GM12878 (cell line): ENCODE results near the gene MMP10. TPM values are rescaled to one million over a fixed set of nuclear protein-coding genes. Genes with fewer than 3 reads are reported as not detected.

Source experiments
- ATAC-seq: fragments of 200-7000 bp; cut with Tn5 transposase; 3 replicates; pipeline ENCODE4 v1.9.1; 2020; ENCODE audit warnings: mild to moderate bottlenecking, moderate library complexity
- BruUV-seq: library from RNA; stranded (reverse); fragments of 400-500 nt; replicated peaks from 2 replicates; lab custom pipeline; 2021; lab: Mats Ljungman, UMichigan
- CTCF ChIA-PET: fragments of 300-600 bp; sonication (Branson Sonifier 250); formaldehyde crosslinking; extraction: SDS; loops from one replicate; lab custom pipeline; 2021; ENCODE audit warnings: inconsistent platforms; lab: Yijun Ruan, JAX
- POLR2A ChIA-PET: fragments of 350-600 bp; formaldehyde crosslinking; extraction: SDS; loops from one replicate; lab custom pipeline; 2021; ENCODE audit warnings: inconsistent platforms; lab: Charles Lee
- RAD21 ChIA-PET: fragments of 300-600 bp; sonication (Branson Sonifier 250); formaldehyde crosslinking; loops from one replicate; lab custom pipeline; 2023; ENCODE audit warnings: antibody characterized with exemption; ENCODE audit not compliant: unreplicated experiment; lab: Charles Lee
- SMC1A ChIA-PET: fragments of 300-600 bp; sonication (Branson Sonifier 250); formaldehyde crosslinking; loops from one replicate; lab custom pipeline; 2023; ENCODE audit not compliant: unreplicated experiment, uncharacterized antibody; lab: Charles Lee
- DNase-seq: peaks from one replicate; pipeline ENCODE4 v3.0.0-alpha.2; 2011; ENCODE audit warnings: low read depth, low spot score
- FAIRE-seq: peaks from 3 replicates; lab custom pipeline; 2011; peaks lifted over from hg19 to GRCh38; lab: Jason Lieb, UNC
- H2AFZ ChIP-seq: 2 replicates; pipeline ENCODE4 v1.6.0; 2011; ENCODE audit warnings: low read depth, low read length, control low read depth; ENCODE audit not compliant: control insufficient read depth
- H3K27ac ChIP-seq: 2 replicates; pipeline ENCODE4 v1.5.1; 2011; ENCODE audit warnings: control low read depth; ENCODE audit not compliant: control insufficient read depth, insufficient read depth
- H3K27me3 ChIP-seq, 2 experiments: replicated peaks in 1 of 2; 2 replicates each; pipeline versions ENCODE4 v1.6.0 to v1.6.1; 2011; ENCODE audit warnings: low read length in 1 of 2; ENCODE audit not compliant: control insufficient read depth in 2 of 2, insufficient read depth in 2 of 2
- H3K36me3 ChIP-seq, 2 experiments: 2 replicates each; pipeline ENCODE4 v1.5.1; 2011; ENCODE audit warnings: low read length in 1 of 2; ENCODE audit not compliant: control insufficient read depth in 2 of 2, insufficient read depth in 2 of 2
- H3K4me1 ChIP-seq: 2 replicates; pipeline ENCODE4 v1.6.1; 2011; ENCODE audit warnings: mild to moderate bottlenecking, low read length, moderate library complexity, mixed read lengths; ENCODE audit not compliant: control insufficient read depth, insufficient read depth
- H3K4me2 ChIP-seq: 2 replicates; pipeline ENCODE4 v1.6.0; 2011; ENCODE audit warnings: control low read depth; ENCODE audit not compliant: control insufficient read depth, insufficient read depth
- H3K4me3 ChIP-seq: fragments of 200-600 bp; sonication (generic); 2 replicates; pipeline ENCODE4 v1.5.1; 2016
- H3K79me2 ChIP-seq: 2 replicates; pipeline ENCODE4 v1.6.0; 2011; ENCODE audit warnings: low read length; ENCODE audit not compliant: control insufficient read depth, insufficient read depth
- H3K9ac ChIP-seq: 2 replicates; pipeline ENCODE4 v1.8.0; 2011; ENCODE audit warnings: low read length, control low read depth, mixed read lengths; ENCODE audit not compliant: control insufficient read depth, insufficient read depth
- H3K9me3 ChIP-seq: replicated peaks from 3 replicates; pipeline ENCODE4 v1.5.1; 2011; ENCODE audit warnings: mild to moderate bottlenecking, low read length; ENCODE audit not compliant: control insufficient read depth, insufficient read depth
- H4K20me1 ChIP-seq: 2 replicates; pipeline ENCODE4 v1.6.0; 2011; ENCODE audit not compliant: control insufficient read depth, insufficient read depth
- NR2F1 ChIP-seq: fragments of 450-650 bp; conservative IDR thresholded peaks from 2 replicates; pipeline ENCODE4 v1.6.1; 2017; ENCODE audit warnings: mild to moderate bottlenecking
- SMAD5 ChIP-seq: IDR thresholded peaks from 2 replicates; pipeline ENCODE4 v1.6.1; 2016; ENCODE audit warnings: antibody characterized with exemption, low read depth
- STAT1 ChIP-seq: fragments of 450-650 bp; conservative IDR thresholded peaks from 2 replicates; pipeline ENCODE4 v1.6.1; 2014; ENCODE audit warnings: antibody characterized with exemption, mild to moderate bottlenecking
- TCF3 ChIP-seq: IDR thresholded peaks from 2 replicates; pipeline ENCODE4 v1.6.1; 2012; ENCODE audit warnings: low read depth, mild to moderate bottlenecking, low read length, borderline replicate concordance; ENCODE audit not compliant: insufficient read depth
- YBX1 ChIP-seq: fragments of 450-650 bp; IDR thresholded peaks from 2 replicates; pipeline ENCODE4 v1.6.1; 2016; ENCODE audit warnings: antibody characterized with exemption
- YY1 ChIP-seq: IDR thresholded peaks from 2 replicates; pipeline ENCODE4 v1.6.1; 2011; ENCODE audit warnings: low read depth, mild to moderate bottlenecking, low read length
- ZSCAN29 ChIP-seq: fragments of 450-650 bp; IDR thresholded peaks from 2 replicates; pipeline ENCODE4 v1.6.1; 2017; ENCODE audit warnings: mild to moderate bottlenecking, moderate library complexity
- WGBS: methylation state at CpG from one replicate; pipeline ENCODE4 v1.1.6; 2016; ENCODE audit warnings: low lambda C conversion rate; ENCODE audit not compliant: insufficient replicate concordance, insufficient coverage; ENCODE audit errors: missing lambda C conversion rate; 5-methylcytosine and 5-hydroxymethylcytosine counted together
- in situ Hi-C: fragments of 300-500 bp; cut with MboI; formaldehyde crosslinking; loops from 9 replicates; pipeline ENCODE4 v1.14.3; 2018; ENCODE audit warnings: mixed read lengths
- intact Hi-C: fragments of 100-400 bp; cut with micrococcal nuclease; formaldehyde crosslinking; loops from one replicate; pipeline ENCODE4 v1.14.2; 2022; ENCODE audit not compliant: unreplicated experiment
- polyA plus RNA-seq, 11 experiments: library from polyadenylated mRNA; depleted of rRNA in 4 of 11; unstranded in 6 of 11; stranded (reverse) in 5 of 11; fragments of >200 nt; fragmentation: Nextera tagmentation in 4 of 11; fragmentation: Illumina TruSeq in 1 of 11; extraction: Ambion mirVana in 4 of 11; extraction: Trizol in 1 of 11; gene quantifications; 1 replicate in 1 of 11; 2 replicates in 10 of 11; pipeline versions ENCODE4 v1.2.1 to v1.2.3, GENCODE V29; 2011 to 2016; ENCODE audit warnings: inconsistent platforms in 2 of 11, missing spikeins in 2 of 11, low read depth in 1 of 11
- total RNA-seq, 4 experiments: library from RNA; depleted of rRNA in 3 of 4; stranded (reverse); fragments of >200 nt in 3 of 4; fragmentation: Illumina TruSeq in 1 of 4; extraction: Trizol in 1 of 4; gene quantifications; 2 replicates each; pipeline versions ENCODE4 v1.2.1 to v1.2.3, GENCODE V29; 2013 to 2021
- TF ChIP-seq, protein P1 (sequence below), 3 experiments: IDR thresholded peaks in 2 of 3; conservative IDR thresholded peaks in 1 of 3; 2 replicates each; pipeline ENCODE4 v1.5.1; 2011; ENCODE audit warnings: low read depth in 3 of 3, low read length in 3 of 3, mild to moderate bottlenecking in 3 of 3, control low read depth in 2 of 3, moderate library complexity in 2 of 3, inconsistent platforms in 1 of 3, mixed read lengths in 1 of 3; ENCODE audit not compliant: control insufficient read depth in 2 of 3, insufficient read depth in 1 of 3; ENCODE audit errors: extremely low read depth in 1 of 3
- TF ChIP-seq, protein P2 (sequence below): fragments of 450-650 bp; IDR thresholded peaks from 2 replicates; pipeline ENCODE4 v1.6.1; 2017; ENCODE audit warnings: mild to moderate bottlenecking, low read depth, inconsistent platforms; ENCODE audit not compliant: poor library complexity, severe bottlenecking
- TF ChIP-seq, protein P3 (sequence below): IDR thresholded peaks from 2 replicates; pipeline ENCODE4 v1.6.1; 2011; ENCODE audit warnings: borderline replicate concordance, low read depth, mild to moderate bottlenecking, moderate library complexity, low read length; ENCODE audit not compliant: insufficient read depth, poor library complexity, severe bottlenecking
- TF ChIP-seq, protein P4 (sequence below): IDR thresholded peaks from 2 replicates; pipeline ENCODE4 v1.6.1; 2011; ENCODE audit warnings: borderline replicate concordance, low read depth, mild to moderate bottlenecking, moderate library complexity, mixed read lengths, low read length; ENCODE audit not compliant: insufficient read depth; ENCODE audit errors: extremely low read length
- TF ChIP-seq, protein P5 (sequence below): fragments of 450-650 bp; IDR thresholded peaks from 2 replicates; pipeline ENCODE4 v1.6.1; 2018; ENCODE audit warnings: borderline replicate concordance, mild to moderate bottlenecking; ENCODE audit not compliant: partially characterized antibody

MMP10 gene
- total and polyA plus RNA-seq, 10 of the 15 experiments (the other 5 are each of a cell fraction or from before 2014, with no cell fraction given): not detected

DNA sequence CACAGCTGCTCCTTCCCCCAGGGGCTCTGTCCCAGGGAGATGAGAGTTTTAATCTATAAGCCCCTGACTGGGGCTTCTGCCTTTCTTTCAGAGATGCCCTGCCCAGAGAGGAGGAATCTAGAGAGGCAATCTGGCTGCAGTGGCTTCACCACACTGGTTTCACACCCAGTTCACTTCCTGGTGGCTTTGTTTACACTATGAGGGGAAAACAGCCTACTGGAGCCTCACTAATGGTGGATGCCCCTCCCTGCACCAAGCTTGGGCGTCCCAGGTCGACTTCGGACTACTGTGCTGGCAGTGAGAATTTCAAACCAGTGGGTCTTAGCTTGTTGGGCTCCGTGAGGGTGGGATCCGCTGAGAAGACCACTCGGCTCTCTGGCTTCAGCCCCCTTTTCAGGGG lies 39.1 kb upstream of the MMP10 start (continued):
- TF ChIP-seq, protein P1, sequence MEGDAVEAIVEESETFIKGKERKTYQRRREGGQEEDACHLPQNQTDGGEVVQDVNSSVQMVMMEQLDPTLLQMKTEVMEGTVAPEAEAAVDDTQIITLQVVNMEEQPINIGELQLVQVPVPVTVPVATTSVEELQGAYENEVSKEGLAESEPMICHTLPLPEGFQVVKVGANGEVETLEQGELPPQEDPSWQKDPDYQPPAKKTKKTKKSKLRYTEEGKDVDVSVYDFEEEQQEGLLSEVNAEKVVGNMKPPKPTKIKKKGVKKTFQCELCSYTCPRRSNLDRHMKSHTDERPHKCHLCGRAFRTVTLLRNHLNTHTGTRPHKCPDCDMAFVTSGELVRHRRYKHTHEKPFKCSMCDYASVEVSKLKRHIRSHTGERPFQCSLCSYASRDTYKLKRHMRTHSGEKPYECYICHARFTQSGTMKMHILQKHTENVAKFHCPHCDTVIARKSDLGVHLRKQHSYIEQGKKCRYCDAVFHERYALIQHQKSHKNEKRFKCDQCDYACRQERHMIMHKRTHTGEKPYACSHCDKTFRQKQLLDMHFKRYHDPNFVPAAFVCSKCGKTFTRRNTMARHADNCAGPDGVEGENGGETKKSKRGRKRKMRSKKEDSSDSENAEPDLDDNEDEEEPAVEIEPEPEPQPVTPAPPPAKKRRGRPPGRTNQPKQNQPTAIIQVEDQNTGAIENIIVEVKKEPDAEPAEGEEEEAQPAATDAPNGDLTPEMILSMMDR (IDR thresholded peaks at IDR 0.05 in 2 of 3, conservative IDR thresholded peaks at IDR 0.05 in 1 of 3; ENCODE audit: control insufficient read depth in 2 of 3, extremely low read depth in 1 of 3, insufficient read depth in 1 of 3, low read depth in 3 of 3, low read length in 3 of 3): no peak
- TF ChIP-seq, protein P2, sequence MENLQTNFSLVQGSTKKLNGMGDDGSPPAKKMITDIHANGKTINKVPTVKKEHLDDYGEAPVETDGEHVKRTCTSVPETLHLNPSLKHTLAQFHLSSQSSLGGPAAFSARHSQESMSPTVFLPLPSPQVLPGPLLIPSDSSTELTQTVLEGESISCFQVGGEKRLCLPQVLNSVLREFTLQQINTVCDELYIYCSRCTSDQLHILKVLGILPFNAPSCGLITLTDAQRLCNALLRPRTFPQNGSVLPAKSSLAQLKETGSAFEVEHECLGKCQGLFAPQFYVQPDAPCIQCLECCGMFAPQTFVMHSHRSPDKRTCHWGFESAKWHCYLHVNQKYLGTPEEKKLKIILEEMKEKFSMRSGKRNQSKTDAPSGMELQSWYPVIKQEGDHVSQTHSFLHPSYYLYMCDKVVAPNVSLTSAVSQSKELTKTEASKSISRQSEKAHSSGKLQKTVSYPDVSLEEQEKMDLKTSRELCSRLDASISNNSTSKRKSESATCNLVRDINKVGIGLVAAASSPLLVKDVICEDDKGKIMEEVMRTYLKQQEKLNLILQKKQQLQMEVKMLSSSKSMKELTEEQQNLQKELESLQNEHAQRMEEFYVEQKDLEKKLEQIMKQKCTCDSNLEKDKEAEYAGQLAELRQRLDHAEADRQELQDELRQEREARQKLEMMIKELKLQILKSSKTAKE: no peak
- no peak for TF ChIP-seq YBX1

DNA sequence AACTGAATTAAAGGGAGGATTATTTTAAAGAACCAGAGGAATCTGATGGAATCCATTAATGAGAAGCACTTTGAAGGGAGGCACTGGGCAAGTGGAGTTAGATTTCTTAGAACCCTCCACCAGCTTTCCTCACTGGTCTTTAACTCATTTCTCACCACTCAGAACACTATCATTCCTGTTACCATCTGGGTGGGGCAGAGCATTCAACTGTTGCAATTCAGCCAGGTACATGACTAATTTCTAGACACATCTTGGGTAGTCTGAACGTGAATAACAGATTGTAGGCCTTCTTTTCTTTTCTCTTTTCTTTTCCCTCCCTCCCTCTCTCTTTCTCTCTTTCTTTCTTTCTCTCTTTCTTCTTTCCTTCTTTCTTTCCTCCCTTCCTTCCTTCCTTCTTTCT lies 33.1 kb upstream of the MMP10 start:
- POLR2A ChIA-PET: no interaction called here
- intact Hi-C loops (no loop called here), in situ Hi-C loops (no loop called here)
- no peaks in the 10 kb centered on the region for H3K36me3 ChIP-seq
- no peak overlapping the region for H3K9ac ChIP-seq
- no peaks in the 10 kb centered on the region for H4K20me1 ChIP-seq
- BruUV-seq: no TSS peak
- H2AFZ ChIP-seq: no peak overlapping the region
- ATAC-seq: no peak
- CTCF ChIA-PET: no interaction called here
- SMC1A ChIA-PET: no interaction called here
- no peak overlapping the region for H3K4me3 ChIP-seq
- no peak overlapping the region for H3K4me2 ChIP-seq
- H3K9me3 ChIP-seq: no peaks in the 10 kb centered on the region
- no peaks in the 10 kb centered on the region for H3K79me2 ChIP-seq
- H3K27ac ChIP-seq: no peak overlapping the region
- H3K27me3 ChIP-seq: peaks cover 0 to 2% of the 10 kb centered on the region in 2 experiments; a peak in 1 of 4 replicates
- no peak for FAIRE-seq
- 0% methylated on average over 1 of the region's 1 CpG for WGBS
- no peaks in the 10 kb centered on the region for H3K4me1 ChIP-seq
- RAD21 ChIA-PET: no interaction called here
- no peak for DNase-seq
- TF ChIP-seq NR2F1 (no peak), SMAD5 (no peak), TCF3 (no peak), ZSCAN29 (no peak), STAT1 (no peak), YY1 (no peak)
- TF ChIP-seq, protein P3, sequence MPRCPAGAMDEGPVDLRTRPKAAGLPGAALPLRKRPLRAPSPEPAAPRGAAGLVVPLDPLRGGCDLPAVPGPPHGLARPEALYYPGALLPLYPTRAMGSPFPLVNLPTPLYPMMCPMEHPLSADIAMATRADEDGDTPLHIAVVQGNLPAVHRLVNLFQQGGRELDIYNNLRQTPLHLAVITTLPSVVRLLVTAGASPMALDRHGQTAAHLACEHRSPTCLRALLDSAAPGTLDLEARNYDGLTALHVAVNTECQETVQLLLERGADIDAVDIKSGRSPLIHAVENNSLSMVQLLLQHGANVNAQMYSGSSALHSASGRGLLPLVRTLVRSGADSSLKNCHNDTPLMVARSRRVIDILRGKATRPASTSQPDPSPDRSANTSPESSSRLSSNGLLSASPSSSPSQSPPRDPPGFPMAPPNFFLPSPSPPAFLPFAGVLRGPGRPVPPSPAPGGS: no peak
- TF ChIP-seq, protein P4, sequence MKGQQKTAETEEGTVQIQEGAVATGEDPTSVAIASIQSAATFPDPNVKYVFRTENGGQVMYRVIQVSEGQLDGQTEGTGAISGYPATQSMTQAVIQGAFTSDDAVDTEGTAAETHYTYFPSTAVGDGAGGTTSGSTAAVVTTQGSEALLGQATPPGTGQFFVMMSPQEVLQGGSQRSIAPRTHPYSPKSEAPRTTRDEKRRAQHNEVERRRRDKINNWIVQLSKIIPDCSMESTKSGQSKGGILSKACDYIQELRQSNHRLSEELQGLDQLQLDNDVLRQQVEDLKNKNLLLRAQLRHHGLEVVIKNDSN: no peak
- TF ChIP-seq, protein P5, sequence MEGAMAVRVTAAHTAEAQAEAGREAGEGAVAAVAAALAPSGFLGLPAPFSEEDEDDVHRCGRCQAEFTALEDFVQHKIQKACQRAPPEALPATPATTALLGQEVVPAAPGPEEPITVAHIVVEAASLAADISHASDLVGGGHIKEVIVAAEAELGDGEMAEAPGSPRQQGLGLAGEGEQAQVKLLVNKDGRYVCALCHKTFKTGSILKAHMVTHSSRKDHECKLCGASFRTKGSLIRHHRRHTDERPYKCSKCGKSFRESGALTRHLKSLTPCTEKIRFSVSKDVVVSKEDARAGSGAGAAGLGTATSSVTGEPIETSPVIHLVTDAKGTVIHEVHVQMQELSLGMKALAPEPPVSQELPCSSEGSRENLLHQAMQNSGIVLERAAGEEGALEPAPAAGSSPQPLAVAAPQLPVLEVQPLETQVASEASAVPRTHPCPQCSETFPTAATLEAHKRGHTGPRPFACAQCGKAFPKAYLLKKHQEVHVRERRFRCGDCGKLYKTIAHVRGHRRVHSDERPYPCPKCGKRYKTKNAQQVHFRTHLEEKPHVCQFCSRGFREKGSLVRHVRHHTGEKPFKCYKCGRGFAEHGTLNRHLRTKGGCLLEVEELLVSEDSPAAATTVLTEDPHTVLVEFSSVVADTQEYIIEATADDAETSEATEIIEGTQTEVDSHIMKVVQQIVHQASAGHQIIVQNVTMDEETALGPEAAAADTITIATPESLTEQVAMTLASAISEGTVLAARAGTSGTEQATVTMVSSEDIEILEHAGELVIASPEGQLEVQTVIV: no peak
